Astrocyte (in vitro differentiated cells and primary cell): ENCODE results near the gene ABCB1.

Experiments used
- CTCF ChIP-seq: IDR thresholded peaks from 2 replicates; pipeline ENCODE4 v1.5.1; 2011; ENCODE audit warnings: low read depth, mild to moderate bottlenecking, inconsistent platforms, low read length, moderate library complexity; ENCODE audit not compliant: insufficient read depth
- EZH2 ChIP-seq: IDR thresholded peaks from 2 replicates; pipeline ENCODE4 v1.6.1; 2012; ENCODE audit warnings: mild to moderate bottlenecking, low read length, inconsistent platforms; ENCODE audit not compliant: insufficient read depth

GRCh38 chr7:87517891-87518290 is 82.8 kb downstream of the ABCB1 start:
- TF ChIP-seq CTCF (no peak), EZH2 (no peak)
